ENCODE measurements around the gene CACNG8. TPM values are rescaled to one million over a fixed set of nuclear protein-coding genes. Genes with fewer than 3 reads are reported as not detected.

Gene CACNG8
- total RNA-seq, 2 donors from 2014 or later, result not detected

DNA sequence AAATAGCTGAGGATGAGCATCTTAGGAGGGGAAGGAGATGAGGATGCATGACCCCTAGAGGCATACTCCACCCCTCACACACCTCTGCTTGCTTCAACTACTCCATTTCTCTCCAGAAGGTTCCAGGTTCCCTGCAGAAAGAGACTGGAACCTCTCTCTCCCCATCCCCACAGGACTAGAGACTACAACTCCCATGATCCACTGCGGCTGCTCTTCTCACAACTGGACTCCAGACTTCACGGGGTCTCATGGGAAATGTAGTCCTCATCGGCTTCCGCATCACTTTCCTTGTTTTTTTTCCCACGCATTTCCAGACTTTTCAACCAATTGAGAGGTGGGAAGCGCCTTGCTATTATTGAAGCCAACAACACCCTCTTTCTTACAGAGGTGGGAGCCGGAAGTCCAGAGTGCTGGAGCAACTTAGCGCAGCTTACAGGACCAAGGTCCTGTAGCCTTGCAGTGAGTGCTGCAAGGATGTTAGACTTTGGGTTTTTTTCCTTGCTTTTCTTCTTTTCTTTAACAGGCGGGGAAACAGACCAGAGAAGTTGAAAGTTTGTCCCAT is 14.8 kb downstream of the CACNG8 start:
- H3K36me3 ChIP-seq, result no peaks in the 10 kb centered on the region
- H3K27me3 ChIP-seq (replicated peaks; ENCODE audit: insufficient read depth), result peaks cover 16% of the 10 kb centered on the region
- no peak for TF ChIP-seq CTCF (IDR thresholded peaks at IDR 0.05)
- H3K4me1 ChIP-seq (ENCODE audit: control insufficient read depth in 1 of 2, low read depth in 2 of 2), result peaks cover 0 to 18% of the 10 kb centered on the region in 2 donors
- peak overlapping the region; percentile 68 for H3K4me3 ChIP-seq
- DNase-seq (ENCODE audit: low spot score) (peak; percentile 62), ATAC-seq (ENCODE audit: insufficient number of reproducible peaks, low FRiP score, low read depth) (peak; percentile 83)
- no peaks in the 10 kb centered on the region for H3K9me3 ChIP-seq
- H3K27ac ChIP-seq, result no peak overlapping the region

- no peaks in the 10 kb centered on the region for H3K9me3 ChIP-seq
- no peak for TF ChIP-seq CTCF (IDR thresholded peaks at IDR 0.05)
- H3K36me3 ChIP-seq, result no peaks in the 10 kb centered on the region
- peak; percentile 72 for ATAC-seq (ENCODE audit: insufficient number of reproducible peaks, low FRiP score, low read depth)
- H3K4me3 ChIP-seq, result peak overlapping the region; percentile 68
- H3K4me1 ChIP-seq (ENCODE audit: control insufficient read depth in 1 of 2, low read depth in 2 of 2), result peaks cover 0 to 18% of the 10 kb centered on the region in 2 donors
- H3K27me3 ChIP-seq (replicated peaks; ENCODE audit: insufficient read depth), result peaks cover 16% of the 10 kb centered on the region
- DNase-seq (ENCODE audit: low spot score), result peak; percentile 3
- H3K27ac ChIP-seq, result no peak overlapping the region
Observed at GRCh38 chr19:53977991-53978731, 15.4 kb downstream of the CACNG8 start.

- peaks cover 0 to 18% of the 10 kb centered on the region in 2 donors for H3K4me1 ChIP-seq (ENCODE audit: control insufficient read depth in 1 of 2, low read depth in 2 of 2)
- H3K36me3 ChIP-seq, result no peaks in the 10 kb centered on the region
- DNase-seq (ENCODE audit: low spot score), result no peak
- H3K9me3 ChIP-seq, result no peaks in the 10 kb centered on the region
- no peak for TF ChIP-seq CTCF (IDR thresholded peaks at IDR 0.05)
- no peak overlapping the region for H3K27ac ChIP-seq
- H3K27me3 ChIP-seq (replicated peaks; ENCODE audit: insufficient read depth), result peaks cover 16% of the 10 kb centered on the region
- H3K4me3 ChIP-seq, result peak overlapping the region; percentile 47
- ATAC-seq (ENCODE audit: insufficient number of reproducible peaks, low FRiP score, low read depth), result no peak
Observed at GRCh38 chr19:53978975-53979801, 16.5 kb downstream of the CACNG8 start.

DNA sequence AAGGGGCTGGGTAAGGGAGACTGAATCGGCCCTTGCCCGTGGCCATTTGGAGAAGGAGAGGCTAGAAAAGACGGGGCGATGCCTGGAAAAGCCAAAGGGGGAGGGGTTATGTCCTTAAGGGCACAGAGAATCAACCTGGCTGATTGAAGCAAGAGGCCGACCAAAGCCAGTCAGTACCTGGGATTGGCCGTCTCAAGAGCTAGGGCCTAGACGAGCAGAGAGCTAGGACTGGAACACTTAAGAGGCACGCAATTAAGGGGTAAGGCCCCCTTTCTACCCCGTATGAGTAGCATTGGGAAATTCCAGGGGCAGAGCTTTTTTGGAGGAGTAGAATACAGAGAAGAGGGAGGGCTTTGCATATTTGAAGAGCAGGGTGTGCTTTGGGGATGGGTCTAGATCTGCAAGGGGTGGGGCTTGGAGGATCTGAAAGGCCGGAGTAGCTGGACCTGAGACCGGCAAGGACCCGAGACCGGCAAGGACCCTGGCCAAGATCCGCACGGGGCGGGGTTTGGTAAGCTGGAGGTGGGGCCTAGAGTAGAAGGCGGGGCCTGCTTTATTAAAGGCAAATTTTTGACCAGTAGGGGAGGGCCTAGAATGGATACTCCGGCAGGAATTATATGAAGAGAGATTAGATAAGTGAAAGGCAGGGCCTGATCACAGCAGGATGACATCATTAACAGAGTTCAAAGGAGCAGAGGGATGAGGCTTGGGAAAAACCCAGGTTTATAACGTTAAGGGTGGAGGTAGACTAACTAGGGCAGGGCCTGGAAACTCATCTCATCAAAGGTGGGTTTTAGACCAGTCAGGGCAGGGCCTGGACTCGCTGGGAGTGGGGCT is 18.0 kb downstream of the CACNG8 start:
- Histone ChIP-seq H3K27me3 (replicated peaks; ENCODE audit: insufficient read depth) (peaks cover 16% of the 10 kb centered on the region), H3K4me3 (peak overlapping the region; percentile 47), H3K27ac (no peak overlapping the region), H3K36me3 (no peaks in the 10 kb centered on the region), H3K4me1 (ENCODE audit: control insufficient read depth in 1 of 2, low read depth in 2 of 2) (peaks cover 0 to 18% of the 10 kb centered on the region in 2 donors), H3K9me3 (no peaks in the 10 kb centered on the region)
- ATAC-seq (ENCODE audit: insufficient number of reproducible peaks, low FRiP score, low read depth) (no peak), DNase-seq (ENCODE audit: low spot score) (no peak)
- no peak for TF ChIP-seq CTCF (IDR thresholded peaks at IDR 0.05)

Data from thoracic aorta (tissue), 2 donors.